ENCODE results near the gene CSRNP3.

DNA sequence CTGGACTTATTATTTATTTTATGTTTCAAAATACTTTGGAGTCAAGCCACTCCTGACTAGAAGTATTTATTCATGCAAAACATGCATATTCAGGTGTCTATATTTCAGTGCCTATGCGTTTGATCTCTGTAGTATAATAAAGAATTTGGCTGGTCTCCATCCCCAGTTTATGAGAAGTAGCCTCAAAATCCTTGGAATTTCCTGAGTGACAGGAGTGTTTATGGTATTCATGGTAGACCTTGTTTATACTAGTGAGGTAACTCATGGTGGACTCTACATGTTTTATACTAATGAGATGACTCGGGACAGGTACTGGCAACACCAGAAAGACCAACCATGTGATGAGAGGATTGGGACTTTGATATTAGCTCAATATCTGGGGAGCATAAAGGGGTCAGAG is 43.9 kb upstream of the CSRNP3 start:
- TF ChIP-seq, protein P1, sequence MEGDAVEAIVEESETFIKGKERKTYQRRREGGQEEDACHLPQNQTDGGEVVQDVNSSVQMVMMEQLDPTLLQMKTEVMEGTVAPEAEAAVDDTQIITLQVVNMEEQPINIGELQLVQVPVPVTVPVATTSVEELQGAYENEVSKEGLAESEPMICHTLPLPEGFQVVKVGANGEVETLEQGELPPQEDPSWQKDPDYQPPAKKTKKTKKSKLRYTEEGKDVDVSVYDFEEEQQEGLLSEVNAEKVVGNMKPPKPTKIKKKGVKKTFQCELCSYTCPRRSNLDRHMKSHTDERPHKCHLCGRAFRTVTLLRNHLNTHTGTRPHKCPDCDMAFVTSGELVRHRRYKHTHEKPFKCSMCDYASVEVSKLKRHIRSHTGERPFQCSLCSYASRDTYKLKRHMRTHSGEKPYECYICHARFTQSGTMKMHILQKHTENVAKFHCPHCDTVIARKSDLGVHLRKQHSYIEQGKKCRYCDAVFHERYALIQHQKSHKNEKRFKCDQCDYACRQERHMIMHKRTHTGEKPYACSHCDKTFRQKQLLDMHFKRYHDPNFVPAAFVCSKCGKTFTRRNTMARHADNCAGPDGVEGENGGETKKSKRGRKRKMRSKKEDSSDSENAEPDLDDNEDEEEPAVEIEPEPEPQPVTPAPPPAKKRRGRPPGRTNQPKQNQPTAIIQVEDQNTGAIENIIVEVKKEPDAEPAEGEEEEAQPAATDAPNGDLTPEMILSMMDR (IDR thresholded peaks at IDR 0.05 in 2 of 3, conservative IDR thresholded peaks at IDR 0.05 in 1 of 3; ENCODE audit: control insufficient read depth in 2 of 3, extremely low read depth in 1 of 3, insufficient read depth in 1 of 3, low read depth in 3 of 3, low read length in 3 of 3): no peak
- TF ChIP-seq, protein P2, sequence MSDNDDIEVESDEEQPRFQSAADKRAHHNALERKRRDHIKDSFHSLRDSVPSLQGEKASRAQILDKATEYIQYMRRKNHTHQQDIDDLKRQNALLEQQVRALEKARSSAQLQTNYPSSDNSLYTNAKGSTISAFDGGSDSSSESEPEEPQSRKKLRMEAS (IDR thresholded peaks at IDR 0.05; ENCODE audit: low read depth, low read length): no peak
- TF ChIP-seq TCF3 (IDR thresholded peaks at IDR 0.05; ENCODE audit: borderline replicate concordance, insufficient read depth, low read depth, low read length) (no peak), RAD21 (IDR thresholded peaks at IDR 0.05; ENCODE audit: insufficient read depth, low read depth, low read length) (no peak)
- TF ChIP-seq, protein P3, sequence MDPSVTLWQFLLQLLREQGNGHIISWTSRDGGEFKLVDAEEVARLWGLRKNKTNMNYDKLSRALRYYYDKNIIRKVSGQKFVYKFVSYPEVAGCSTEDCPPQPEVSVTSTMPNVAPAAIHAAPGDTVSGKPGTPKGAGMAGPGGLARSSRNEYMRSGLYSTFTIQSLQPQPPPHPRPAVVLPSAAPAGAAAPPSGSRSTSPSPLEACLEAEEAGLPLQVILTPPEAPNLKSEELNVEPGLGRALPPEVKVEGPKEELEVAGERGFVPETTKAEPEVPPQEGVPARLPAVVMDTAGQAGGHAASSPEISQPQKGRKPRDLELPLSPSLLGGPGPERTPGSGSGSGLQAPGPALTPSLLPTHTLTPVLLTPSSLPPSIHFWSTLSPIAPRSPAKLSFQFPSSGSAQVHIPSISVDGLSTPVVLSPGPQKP (IDR thresholded peaks at IDR 0.05; ENCODE audit: low read depth, low read length): no peak

Data from GM12878 (cell line).